ENCODE results near the gene SMAP1.

The SMAP1 gene

DNA sequence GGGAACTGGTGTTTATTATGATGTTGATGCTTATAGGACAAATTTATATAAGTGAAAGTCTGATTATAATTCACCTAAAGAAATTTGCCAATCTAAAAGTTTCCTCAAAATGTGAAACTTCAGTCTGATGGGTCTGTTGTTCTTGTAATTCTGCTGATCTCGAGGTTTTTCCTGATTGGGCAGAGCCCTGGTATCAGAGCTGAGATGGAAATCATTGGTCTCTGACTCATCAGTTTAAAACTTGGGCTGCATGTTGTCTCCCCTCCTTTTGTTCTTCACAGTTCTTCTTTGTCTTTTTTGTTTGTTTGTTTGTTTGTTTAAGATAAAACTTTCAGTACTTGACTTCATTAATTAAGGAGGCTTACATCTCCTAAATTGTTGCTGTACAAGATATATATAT lies 5.9 kb downstream of the SMAP1 start:
- Histone ChIP-seq H3K4me1 (ENCODE audit: insufficient read depth, poor library complexity, severe bottlenecking) (peaks cover 10% of the 10 kb centered on the region), H3K36me3 (ENCODE audit: low read depth) (no peaks in the 10 kb centered on the region), H3K27ac (ENCODE audit: poor library complexity, severe bottlenecking) (no peak overlapping the region), H3K4me3 (ENCODE audit: severe bottlenecking) (no peak overlapping the region), H3K27me3 (ENCODE audit: insufficient read depth, poor library complexity, severe bottlenecking) (no peaks in the 10 kb centered on the region), H3K9me3 (ENCODE audit: severe bottlenecking) (no peaks in the 10 kb centered on the region)
- DNase-seq (ENCODE audit: low spot score) (no peak), ATAC-seq (ENCODE audit: low read depth) (no peak)
- TF ChIP-seq, protein P1, sequence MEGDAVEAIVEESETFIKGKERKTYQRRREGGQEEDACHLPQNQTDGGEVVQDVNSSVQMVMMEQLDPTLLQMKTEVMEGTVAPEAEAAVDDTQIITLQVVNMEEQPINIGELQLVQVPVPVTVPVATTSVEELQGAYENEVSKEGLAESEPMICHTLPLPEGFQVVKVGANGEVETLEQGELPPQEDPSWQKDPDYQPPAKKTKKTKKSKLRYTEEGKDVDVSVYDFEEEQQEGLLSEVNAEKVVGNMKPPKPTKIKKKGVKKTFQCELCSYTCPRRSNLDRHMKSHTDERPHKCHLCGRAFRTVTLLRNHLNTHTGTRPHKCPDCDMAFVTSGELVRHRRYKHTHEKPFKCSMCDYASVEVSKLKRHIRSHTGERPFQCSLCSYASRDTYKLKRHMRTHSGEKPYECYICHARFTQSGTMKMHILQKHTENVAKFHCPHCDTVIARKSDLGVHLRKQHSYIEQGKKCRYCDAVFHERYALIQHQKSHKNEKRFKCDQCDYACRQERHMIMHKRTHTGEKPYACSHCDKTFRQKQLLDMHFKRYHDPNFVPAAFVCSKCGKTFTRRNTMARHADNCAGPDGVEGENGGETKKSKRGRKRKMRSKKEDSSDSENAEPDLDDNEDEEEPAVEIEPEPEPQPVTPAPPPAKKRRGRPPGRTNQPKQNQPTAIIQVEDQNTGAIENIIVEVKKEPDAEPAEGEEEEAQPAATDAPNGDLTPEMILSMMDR (IDR thresholded peaks at IDR 0.05; ENCODE audit: poor library complexity, severe bottlenecking), result no peak

DNA sequence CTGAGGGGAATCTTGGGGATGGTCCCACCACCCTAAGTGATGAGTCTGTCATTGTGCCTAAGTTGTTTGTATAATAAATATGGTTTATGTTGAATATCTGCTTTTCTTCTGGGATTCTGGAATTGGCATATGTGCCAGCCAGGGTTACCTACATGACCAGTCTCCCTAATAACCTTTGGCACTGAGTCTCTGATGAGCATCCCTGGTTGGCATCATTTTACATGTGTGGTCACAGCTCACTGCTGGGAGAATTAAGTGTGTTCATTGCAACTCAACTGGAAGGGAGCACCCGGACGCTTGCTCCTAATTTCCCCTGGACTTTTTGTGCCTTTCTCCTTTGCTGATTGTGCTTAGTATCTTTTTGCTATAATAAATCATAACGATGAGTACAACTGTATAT lies 8.1 kb downstream of the SMAP1 start:
- no peak for ATAC-seq (ENCODE audit: low read depth)
- TF ChIP-seq, protein P1 (IDR thresholded peaks at IDR 0.05; ENCODE audit: poor library complexity, severe bottlenecking), result no peak
- H3K4me3 ChIP-seq (ENCODE audit: severe bottlenecking), result no peak overlapping the region
- H3K4me1 ChIP-seq (ENCODE audit: insufficient read depth, poor library complexity, severe bottlenecking), result no peaks in the 10 kb centered on the region
- no peaks in the 10 kb centered on the region for H3K27me3 ChIP-seq (ENCODE audit: insufficient read depth, poor library complexity, severe bottlenecking)
- H3K36me3 ChIP-seq (ENCODE audit: low read depth), result no peaks in the 10 kb centered on the region
- no peak overlapping the region for H3K27ac ChIP-seq (ENCODE audit: poor library complexity, severe bottlenecking)
- DNase-seq (ENCODE audit: low spot score), result no peak
- H3K9me3 ChIP-seq (ENCODE audit: severe bottlenecking), result no peaks in the 10 kb centered on the region

DNA sequence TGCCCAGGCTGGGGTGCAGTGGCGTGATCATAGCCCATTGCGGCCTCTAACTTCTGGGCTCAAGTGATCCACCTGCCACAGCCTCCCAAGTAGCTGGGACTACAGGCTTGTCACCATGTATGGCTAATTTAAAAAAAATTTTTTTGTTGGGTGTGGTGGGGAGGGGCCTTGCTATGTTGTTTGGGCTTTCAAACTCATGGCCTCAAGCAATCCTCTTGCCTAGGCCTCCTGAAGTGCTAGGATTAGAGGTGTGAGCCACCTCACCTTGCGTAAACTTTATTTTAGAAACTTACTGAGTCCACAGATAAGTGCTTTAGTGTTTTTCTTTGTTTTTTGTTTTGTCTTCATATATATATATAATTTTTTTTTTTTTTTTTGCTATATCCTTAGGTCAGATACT lies 9.1 kb downstream of the SMAP1 start:
- TF ChIP-seq, protein P1 (IDR thresholded peaks at IDR 0.05; ENCODE audit: poor library complexity, severe bottlenecking), result no peak
- Histone ChIP-seq H3K9me3 (ENCODE audit: severe bottlenecking) (no peaks in the 10 kb centered on the region), H3K4me1 (ENCODE audit: insufficient read depth, poor library complexity, severe bottlenecking) (no peaks in the 10 kb centered on the region), H3K27me3 (ENCODE audit: insufficient read depth, poor library complexity, severe bottlenecking) (no peaks in the 10 kb centered on the region), H3K4me3 (ENCODE audit: severe bottlenecking) (no peak overlapping the region), H3K36me3 (ENCODE audit: low read depth) (no peaks in the 10 kb centered on the region), H3K27ac (ENCODE audit: poor library complexity, severe bottlenecking) (no peak overlapping the region)
- no peak for DNase-seq (ENCODE audit: low spot score)
- no peak for ATAC-seq (ENCODE audit: low read depth)

DNA sequence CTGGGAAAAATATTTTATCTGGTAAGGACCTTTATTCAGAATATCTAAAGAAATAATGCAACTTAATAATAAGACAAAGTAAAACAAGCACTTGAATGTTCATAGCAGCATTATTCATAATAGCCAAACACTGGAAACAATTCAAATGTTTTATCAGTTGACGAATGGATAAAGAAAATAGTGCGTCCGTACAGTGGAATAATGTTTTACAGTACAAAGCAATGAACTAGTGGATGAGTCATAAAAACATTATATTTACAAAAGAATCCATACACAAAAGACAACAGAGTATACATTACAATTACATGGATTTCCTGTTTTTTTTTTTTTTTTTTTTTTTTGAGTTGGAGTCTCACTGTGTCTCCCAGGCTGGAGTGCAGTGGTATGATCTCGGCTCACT lies 12.7 kb downstream of the SMAP1 start:
- no peak for DNase-seq (ENCODE audit: low spot score)
- Histone ChIP-seq H3K27me3 (ENCODE audit: insufficient read depth, poor library complexity, severe bottlenecking) (no peaks in the 10 kb centered on the region), H3K36me3 (ENCODE audit: low read depth) (no peaks in the 10 kb centered on the region), H3K4me1 (ENCODE audit: insufficient read depth, poor library complexity, severe bottlenecking) (no peaks in the 10 kb centered on the region), H3K9me3 (ENCODE audit: severe bottlenecking) (no peaks in the 10 kb centered on the region), H3K27ac (ENCODE audit: poor library complexity, severe bottlenecking) (no peak overlapping the region), H3K4me3 (ENCODE audit: severe bottlenecking) (no peak overlapping the region)
- TF ChIP-seq, protein P1 (IDR thresholded peaks at IDR 0.05; ENCODE audit: poor library complexity, severe bottlenecking), result no peak
- no peak for ATAC-seq (ENCODE audit: low read depth)

DNA sequence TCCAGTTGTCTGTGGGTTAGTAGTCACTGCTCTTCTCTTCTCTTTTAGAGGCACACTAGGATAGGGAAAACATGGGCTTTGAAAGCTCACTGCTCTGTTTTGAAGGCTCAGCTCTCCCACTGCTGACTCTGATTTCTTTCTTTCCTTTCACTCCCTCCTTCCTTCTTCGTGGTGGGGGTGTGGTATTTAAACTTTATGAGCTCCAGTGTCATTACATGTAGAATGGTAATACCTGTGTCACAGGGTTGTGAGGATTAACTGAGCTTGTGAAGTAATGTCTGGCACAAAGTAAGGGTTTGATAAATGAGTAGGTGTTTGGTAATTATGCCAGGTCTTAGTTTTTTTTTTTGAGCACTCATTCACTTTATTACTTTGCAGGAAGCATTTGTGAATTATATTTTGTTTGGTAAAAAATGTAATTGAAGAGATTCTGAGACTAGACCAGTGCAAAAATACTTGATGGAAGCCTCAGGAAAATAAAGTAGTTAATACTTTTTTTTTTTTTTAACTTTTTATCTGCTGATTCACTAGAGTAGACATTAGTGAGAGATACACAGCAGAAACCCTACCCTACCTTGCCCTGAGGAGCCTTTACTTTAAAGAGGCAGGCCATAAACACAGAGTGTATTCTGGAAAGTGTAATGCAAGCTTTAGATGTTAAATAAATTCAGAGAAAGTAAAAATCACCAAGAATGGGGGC lies 17.3 kb downstream of the SMAP1 start:
- H3K27me3 ChIP-seq (ENCODE audit: insufficient read depth, poor library complexity, severe bottlenecking), result no peaks in the 10 kb centered on the region
- no peaks in the 10 kb centered on the region for H3K36me3 ChIP-seq (ENCODE audit: low read depth)
- TF ChIP-seq, protein P1 (IDR thresholded peaks at IDR 0.05; ENCODE audit: poor library complexity, severe bottlenecking), result no peak
- 0 out of 3 replicates have a peak, but pooled peaks have one; percentile 12 for ATAC-seq (ENCODE audit: low read depth)
- no peak overlapping the region for H3K4me3 ChIP-seq (ENCODE audit: severe bottlenecking)
- H3K4me1 ChIP-seq (ENCODE audit: insufficient read depth, poor library complexity, severe bottlenecking), result no peaks in the 10 kb centered on the region
- H3K27ac ChIP-seq (ENCODE audit: poor library complexity, severe bottlenecking), result no peak overlapping the region
- no peaks in the 10 kb centered on the region for H3K9me3 ChIP-seq (ENCODE audit: severe bottlenecking)
- DNase-seq (ENCODE audit: low spot score), result no peak
